22Rv1 (cell line): Measurements from ENCODE around the gene MRC1.

Source experiments
- ZFX ChIP-seq: fragments of 450-650 bp; IDR thresholded peaks from 2 replicates; pipeline ENCODE4 v1.6.1; 2017; ENCODE audit warnings: antibody characterized with exemption, borderline replicate concordance
- TF ChIP-seq, protein P1 (sequence below): fragments of 450-650 bp; IDR thresholded peaks from 2 replicates; pipeline ENCODE4 v1.5.1; 2017; ENCODE audit warnings: mild to moderate bottlenecking

DNA sequence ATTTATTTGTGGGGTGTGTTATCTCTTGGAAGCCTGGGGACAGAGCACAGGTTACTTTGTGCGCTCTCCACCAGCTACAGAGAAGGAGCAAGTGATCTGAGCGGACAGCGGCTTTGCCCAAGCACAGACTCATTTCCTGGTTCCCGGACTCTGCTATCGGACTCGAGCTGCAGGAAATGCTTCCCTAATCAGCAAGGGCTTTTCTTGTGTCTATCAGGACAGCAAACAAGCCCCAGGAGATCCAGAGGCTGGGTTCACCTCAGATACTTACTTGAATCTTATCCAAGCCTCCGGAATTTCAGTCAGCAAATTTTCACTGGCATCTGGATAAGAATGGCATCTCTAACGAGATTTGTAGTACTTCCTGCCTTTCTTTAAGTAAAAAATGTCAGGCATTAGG, 27.8 kb downstream of the MRC1 start:
- TF ChIP-seq, protein P1, sequence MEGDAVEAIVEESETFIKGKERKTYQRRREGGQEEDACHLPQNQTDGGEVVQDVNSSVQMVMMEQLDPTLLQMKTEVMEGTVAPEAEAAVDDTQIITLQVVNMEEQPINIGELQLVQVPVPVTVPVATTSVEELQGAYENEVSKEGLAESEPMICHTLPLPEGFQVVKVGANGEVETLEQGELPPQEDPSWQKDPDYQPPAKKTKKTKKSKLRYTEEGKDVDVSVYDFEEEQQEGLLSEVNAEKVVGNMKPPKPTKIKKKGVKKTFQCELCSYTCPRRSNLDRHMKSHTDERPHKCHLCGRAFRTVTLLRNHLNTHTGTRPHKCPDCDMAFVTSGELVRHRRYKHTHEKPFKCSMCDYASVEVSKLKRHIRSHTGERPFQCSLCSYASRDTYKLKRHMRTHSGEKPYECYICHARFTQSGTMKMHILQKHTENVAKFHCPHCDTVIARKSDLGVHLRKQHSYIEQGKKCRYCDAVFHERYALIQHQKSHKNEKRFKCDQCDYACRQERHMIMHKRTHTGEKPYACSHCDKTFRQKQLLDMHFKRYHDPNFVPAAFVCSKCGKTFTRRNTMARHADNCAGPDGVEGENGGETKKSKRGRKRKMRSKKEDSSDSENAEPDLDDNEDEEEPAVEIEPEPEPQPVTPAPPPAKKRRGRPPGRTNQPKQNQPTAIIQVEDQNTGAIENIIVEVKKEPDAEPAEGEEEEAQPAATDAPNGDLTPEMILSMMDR, result no peak
- no peak for TF ChIP-seq ZFX
